ENCODE results near the gene PALS2.

The PALS2 gene

GRCh38 chr7:24617957-24618616 is 44.8 kb downstream of the PALS2 start:
- Histone ChIP-seq H3K36me3 (ENCODE audit: insufficient read depth, low read length) (no peaks in the 10 kb centered on the region; the same call in 1 of the 2 replicates), H3K4me3 (ENCODE audit: low read depth, low read length) (no peak overlapping the region), H2AFZ (ENCODE audit: low read length, unreplicated experiment) (no peak overlapping the region), H3K79me2 (ENCODE audit: control insufficient read depth, insufficient read depth, low read length, unreplicated experiment) (peaks cover 20% of the 10 kb centered on the region), H3K27ac (ENCODE audit: low read depth, low read length) (no peak overlapping the region), H3K27me3 (ENCODE audit: insufficient read depth, low read length) (no peaks in the 10 kb centered on the region), H3K4me1 (ENCODE audit: control insufficient read depth, insufficient read depth, low read length, unreplicated experiment) (no peaks in the 10 kb centered on the region)

- Histone ChIP-seq H3K79me2 (ENCODE audit: control insufficient read depth, insufficient read depth, low read length, unreplicated experiment) (peaks cover 20% of the 10 kb centered on the region), H3K27ac (ENCODE audit: low read depth, low read length) (no peak overlapping the region), H3K27me3 (ENCODE audit: insufficient read depth, low read length) (no peaks in the 10 kb centered on the region), H3K4me1 (ENCODE audit: control insufficient read depth, insufficient read depth, low read length, unreplicated experiment) (no peaks in the 10 kb centered on the region), H3K4me3 (ENCODE audit: low read depth, low read length) (no peak overlapping the region), H3K36me3 (ENCODE audit: insufficient read depth, low read length) (no peaks in the 10 kb centered on the region; the same call in 1 of the 2 replicates), H2AFZ (ENCODE audit: low read length, unreplicated experiment) (no peak overlapping the region)
Measured at GRCh38 chr7:24619978-24620377, 46.7 kb downstream of the PALS2 start.

GRCh38 chr7:24622646-24623182 is 49.5 kb downstream of the PALS2 start:
- Histone ChIP-seq H3K27ac (ENCODE audit: low read depth, low read length) (no peak overlapping the region), H3K27me3 (ENCODE audit: insufficient read depth, low read length) (no peaks in the 10 kb centered on the region), H3K79me2 (ENCODE audit: control insufficient read depth, insufficient read depth, low read length, unreplicated experiment) (peaks cover 14% of the 10 kb centered on the region), H3K36me3 (ENCODE audit: insufficient read depth, low read length) (no peaks in the 10 kb centered on the region; the same call in 1 of the 2 replicates), H3K4me1 (ENCODE audit: control insufficient read depth, insufficient read depth, low read length, unreplicated experiment) (no peaks in the 10 kb centered on the region), H3K4me3 (ENCODE audit: low read depth, low read length) (no peak overlapping the region), H2AFZ (ENCODE audit: low read length, unreplicated experiment) (no peak overlapping the region)

Measured in ACC112 (cell line).